ACHN (cell line): ENCODE measurements around the gene ANKRD33B.
"Not testable (repeated sequence)": the region's sequence is repeated elsewhere in the genome, so short reads cannot be mapped to it uniquely, and the experiment has no call there.

Experiments used
- DNase-seq: peaks from one replicate; pipeline ENCODE4 v3.0.0-alpha.2; 2015
- in situ Hi-C: cut with HindIII; loops from 2 replicates; pipeline ENCODE4 v1.10.0; 2017; ENCODE audit warnings: low sequenced_read_pairs, low pct_ligation_motif_present, low pct_unique_long_range_greater_than_20kb

The ANKRD33B gene

DNA sequence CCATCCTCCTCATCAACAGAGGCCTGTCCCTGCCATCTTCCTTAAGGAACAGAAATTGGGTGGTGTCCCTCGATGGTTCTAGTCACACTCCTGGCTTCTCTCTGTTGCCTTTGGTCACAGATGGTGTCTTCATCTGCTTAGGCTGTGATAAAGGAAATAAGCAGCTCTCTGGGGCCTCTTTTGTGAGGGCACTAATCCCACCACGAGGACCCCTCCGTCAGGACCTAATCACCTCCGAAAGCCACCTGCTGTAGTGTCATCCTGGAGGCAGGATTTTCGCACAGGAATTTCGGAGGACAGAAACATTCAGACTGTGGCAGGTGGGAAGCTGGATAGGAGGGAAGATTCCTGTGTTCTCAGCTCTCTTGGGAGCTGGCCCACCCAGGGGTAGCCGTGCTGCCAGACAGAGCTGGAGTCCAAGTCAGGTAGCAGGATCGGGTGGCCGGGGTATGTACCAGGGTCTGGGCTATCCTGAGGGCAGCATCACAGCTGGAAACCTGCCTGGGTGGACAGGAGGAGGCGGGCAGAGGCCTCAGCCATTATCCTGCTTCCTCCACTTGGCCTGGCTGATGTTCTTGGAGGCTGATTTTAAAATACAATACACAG lies 59.5 kb downstream of the ANKRD33B start:
- in situ Hi-C loops, result no loop called here

DNA sequence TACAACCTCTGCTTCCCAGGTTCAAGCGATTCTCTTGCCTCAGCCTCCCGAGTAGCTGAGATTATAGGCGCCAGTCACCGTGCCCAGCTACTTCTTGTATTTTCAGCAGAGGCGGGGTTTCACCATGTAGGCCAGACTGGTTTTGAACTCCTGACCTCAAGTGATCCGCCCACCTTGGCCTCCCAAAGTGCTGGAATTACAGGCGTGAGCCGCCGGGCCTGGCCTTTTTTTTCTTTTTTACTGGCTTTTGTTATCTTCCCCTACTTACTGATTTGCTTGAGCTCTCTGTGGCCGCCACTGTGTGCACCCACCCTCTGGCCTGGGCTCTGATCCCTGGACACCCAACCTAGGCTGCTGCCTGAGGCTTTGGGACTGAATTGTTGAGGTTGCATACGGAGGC lies 60.3 kb downstream of the ANKRD33B start:
- no peak for DNase-seq
- in situ Hi-C loops, result no loop called here

More for the DNA sequence above, 59.5 kb downstream of the ANKRD33B start:
- no peak for DNase-seq

DNA sequence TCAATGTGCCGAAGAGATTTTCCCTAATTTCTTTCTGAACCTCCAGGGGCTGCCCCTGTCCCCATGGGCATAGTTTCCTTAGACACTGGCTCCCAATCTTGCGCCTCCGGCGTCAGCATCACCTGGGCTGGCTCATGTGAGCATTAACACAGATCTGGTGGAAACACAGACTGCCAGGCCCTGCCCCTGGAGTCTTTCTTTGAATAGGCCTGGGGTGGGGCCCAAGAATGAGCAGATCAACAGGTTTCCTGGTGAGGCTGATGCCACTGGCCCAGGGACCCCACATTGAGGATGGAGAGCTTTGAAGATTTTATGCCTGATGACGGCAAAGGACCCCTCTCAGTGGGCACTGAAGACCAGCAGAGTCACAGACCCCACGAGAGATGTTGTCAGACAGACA lies 60.8 kb downstream of the ANKRD33B start:
- DNase-seq, result no peak
- in situ Hi-C loops, result no loop called here

DNA sequence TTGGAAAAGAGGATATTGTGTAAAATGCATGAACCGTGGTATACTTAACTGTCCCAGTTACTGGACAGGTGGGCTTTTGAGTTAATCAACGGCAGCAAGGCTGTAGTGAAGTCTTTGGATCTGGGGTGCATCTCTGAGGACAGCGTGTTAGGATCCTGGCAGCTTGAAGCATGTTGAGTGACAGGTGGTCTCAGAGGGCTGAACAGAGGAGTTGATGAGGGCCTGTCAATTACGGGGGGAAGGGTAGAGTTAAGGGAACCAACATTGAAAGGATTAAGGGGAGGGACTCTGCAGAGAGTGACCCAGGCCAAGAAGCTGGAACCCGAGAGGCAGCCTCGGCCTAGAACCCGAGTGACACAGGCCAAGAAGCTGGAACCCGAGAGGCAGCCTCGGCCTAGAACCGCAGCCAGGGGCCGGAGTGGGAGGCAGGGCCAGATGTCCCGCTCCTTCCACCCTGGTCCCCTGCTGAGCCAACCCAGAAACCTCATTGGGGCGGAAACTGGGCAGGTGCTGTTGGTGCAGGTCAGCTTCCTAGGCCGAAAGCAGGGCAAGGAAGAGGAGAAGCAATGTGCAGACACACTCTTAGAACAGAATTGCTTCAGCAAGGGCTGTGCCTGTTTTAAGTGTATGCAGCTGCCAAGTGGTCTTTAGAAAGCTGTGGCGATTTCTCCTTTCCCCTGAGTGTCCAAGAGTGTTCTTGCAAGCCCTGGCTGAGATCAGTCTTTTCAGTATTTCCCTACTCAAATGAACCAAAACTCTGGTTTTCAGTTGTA lies 62.0 kb downstream of the ANKRD33B start:
- in situ Hi-C loops, result no loop called here

GRCh38 chr5:10626473-10627013 lies 62.7 kb downstream of the ANKRD33B start:
- no peak for DNase-seq
- in situ Hi-C loops, result no loop called here

More for the DNA sequence above, 62.0 kb downstream of the ANKRD33B start:
- DNase-seq, result no peak

- in situ Hi-C loops, result no loop called here
- DNase-seq, result no peak
Observed at GRCh38 chr5:10627160-10627701, 63.4 kb downstream of the ANKRD33B start.

GRCh38 chr5:10628601-10629000 lies 64.7 kb downstream of the ANKRD33B start:
- in situ Hi-C loops, result no loop called here
- DNase-seq, result no peak

GRCh38 chr5:10629682-10630081 lies 65.8 kb downstream of the ANKRD33B start:
- in situ Hi-C loops, result no loop called here
- no peak for DNase-seq

DNA sequence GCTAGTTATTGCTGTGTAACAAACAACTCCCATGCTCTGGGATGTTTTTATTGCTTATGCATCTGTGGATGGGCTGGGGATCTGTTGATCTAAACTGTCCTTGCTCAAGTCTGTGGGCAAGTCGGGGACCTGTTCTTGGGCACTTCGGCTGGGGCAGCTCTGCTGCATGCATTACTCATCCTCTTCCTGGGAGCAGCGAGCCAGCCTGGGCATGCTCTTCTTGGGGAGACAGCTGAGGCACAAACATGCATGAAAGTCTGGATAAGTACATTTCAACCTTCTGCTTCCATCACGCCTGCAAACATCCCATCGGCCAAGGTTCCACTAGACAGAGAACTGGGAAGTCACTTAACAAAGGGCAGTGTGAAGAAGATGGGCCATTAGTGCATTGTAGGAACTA lies 66.3 kb downstream of the ANKRD33B start:
- DNase-seq, result no peak
- in situ Hi-C loops, result no loop called here

DNA sequence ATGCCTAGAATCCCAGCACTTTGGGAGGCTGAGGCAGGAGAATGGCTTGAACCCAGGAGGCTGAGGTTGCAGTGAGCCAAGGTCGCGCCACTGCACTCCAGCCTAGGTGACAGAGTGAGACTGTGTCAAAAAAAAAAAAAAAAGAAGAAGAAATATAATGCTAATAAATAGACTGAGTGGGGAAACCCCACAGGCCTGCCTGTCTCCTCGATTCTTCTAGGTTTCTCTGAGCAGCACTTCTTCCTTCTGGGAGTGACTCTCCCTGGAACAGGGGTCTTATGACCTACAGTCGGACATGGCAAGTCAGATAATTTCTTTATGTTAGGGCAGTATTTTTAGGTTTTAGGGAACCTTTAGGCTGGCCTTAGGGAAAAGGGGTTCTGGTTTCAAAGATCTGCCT lies 66.9 kb downstream of the ANKRD33B start:
- in situ Hi-C loops, result not testable (repeated sequence)

GRCh38 chr5:10631316-10631996 lies 67.6 kb downstream of the ANKRD33B start:
- DNase-seq, result peak; percentile 8
- in situ Hi-C loops, result no loop called here

More for the DNA sequence above, 66.9 kb downstream of the ANKRD33B start:
- not testable (repeated sequence) for DNase-seq

- in situ Hi-C loops, result no loop called here
- DNase-seq, result peak; percentile 88
Observed at GRCh38 chr5:10632110-10632761, 68.4 kb downstream of the ANKRD33B start.

GRCh38 chr5:10633271-10634049 lies 69.6 kb downstream of the ANKRD33B start:
- in situ Hi-C loops, result no loop called here

GRCh38 chr5:10634050-10634449 lies 70.2 kb downstream of the ANKRD33B start:
- no peak for DNase-seq
- in situ Hi-C loops, result no loop called here

More at GRCh38 chr5:10633271-10634049, 69.6 kb downstream of the ANKRD33B start:
- no peak for DNase-seq

- no peak for DNase-seq
- in situ Hi-C loops, result no loop called here
Observed at GRCh38 chr5:10634562-10634961, 70.7 kb downstream of the ANKRD33B start.

DNA sequence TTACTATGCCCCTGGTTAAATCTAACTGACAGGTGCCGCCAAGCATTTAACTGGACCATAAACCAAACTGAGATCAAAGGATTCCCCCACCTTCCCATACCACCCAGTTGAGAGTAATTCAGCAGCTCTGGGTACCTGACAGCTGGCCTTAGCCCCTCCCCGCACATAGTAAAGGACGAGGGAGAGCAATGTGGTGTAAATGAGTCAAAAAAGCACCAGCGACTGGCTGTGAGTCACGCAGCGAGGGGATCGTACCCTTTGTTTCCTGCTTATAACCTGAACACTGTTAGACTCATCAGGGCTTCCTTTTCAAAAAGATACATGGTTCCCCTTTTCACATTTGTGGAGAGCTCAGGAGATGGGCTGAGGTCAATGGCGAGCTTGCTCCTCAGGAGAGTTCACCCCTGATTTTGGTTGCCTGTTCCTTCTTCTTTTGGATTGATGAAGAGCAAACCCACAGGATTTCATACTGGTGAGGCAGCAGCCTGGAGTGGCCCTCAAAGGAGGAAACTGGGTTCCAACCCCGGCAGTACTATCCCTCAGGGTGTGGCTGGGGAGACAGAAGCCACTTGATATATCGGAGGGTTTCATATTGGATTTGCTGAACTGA lies 71.5 kb downstream of the ANKRD33B start:
- DNase-seq, result peak; percentile 76
- in situ Hi-C loops, result no loop called here

GRCh38 chr5:10635867-10636350 lies 72.0 kb downstream of the ANKRD33B start:
- DNase-seq, result no peak
- in situ Hi-C loops, result no loop called here
